A549 (cell line): ENCODE measurements around the gene ZNF654. TPM values are rescaled to one million over a fixed set of nuclear protein-coding genes. Genes with fewer than 3 reads are reported as not detected.

Experiments
- ATAC-seq, 2 experiments: fragments of 200-7000 bp in 1 of 2; fragments of >200 bp in 1 of 2; cut with Nextera tagmentation in 1 of 2; cut with Tn5 transposase in 1 of 2; 3 replicates each; pipeline versions ENCODE4 v1.8.0 to v1.9.1; 2018 to 2020; ENCODE audit warnings: mild to moderate bottlenecking in 1 of 2, moderate library complexity in 1 of 2
- CTCF ChIA-PET: fragments of 300-600 bp; sonication (Branson Sonifier 250); formaldehyde crosslinking; extraction: SDS; loops from one replicate; lab custom pipeline; 2021; ENCODE audit warnings: antibody characterized with exemption, inconsistent platforms; lab: Yijun Ruan, JAX
- POLR2A ChIA-PET: fragments of 350-600 bp; formaldehyde crosslinking; extraction: SDS; loops from one replicate; lab custom pipeline; 2021; ENCODE audit warnings: antibody characterized with exemption, inconsistent platforms; lab: Yijun Ruan, JAX
- DNase-seq, 2 experiments: peaks; one replicate each; pipeline versions ENCODE4 v3.0.0 to v3.0.0-alpha.2; 2011 to 2016; ENCODE audit warnings: low read depth in 1 of 2, low spot score in 1 of 2
- FAIRE-seq: peaks from 2 replicates; lab custom pipeline; 2011; peaks lifted over from hg19 to GRCh38; lab: Jason Lieb, UNC
- H3K27ac ChIP-seq, 2 experiments: fragments of >200 bp; sonication (Bioruptor Twin); formaldehyde crosslinking; 3 replicates each; pipeline ENCODE4 v1.5.1; 2016 to 2017
- H3K4me1 ChIP-seq: fragments of >200 bp; sonication (Bioruptor Twin); formaldehyde crosslinking; 3 replicates; pipeline ENCODE4 v1.6.1; 2016
- H3K4me2 ChIP-seq: fragments of >200 bp; sonication (Bioruptor Twin); formaldehyde crosslinking; 3 replicates; pipeline ENCODE4 v1.6.1; 2016
- H3K4me3 ChIP-seq: fragments of >200 bp; sonication (Bioruptor Twin); formaldehyde crosslinking; 3 replicates; pipeline ENCODE4 v1.5.1; 2016
- H3K9me3 ChIP-seq: fragments of >200 bp; sonication (Bioruptor Twin); formaldehyde crosslinking; 3 replicates; pipeline ENCODE4 v1.6.1; 2016
- CBX8 ChIP-seq: fragments of 200-600 bp; sonication (generic); IDR thresholded peaks from 2 replicates; pipeline ENCODE4 v1.6.1; 2016
- CEBPB ChIP-seq, 2 experiments: fragments of >200 bp in 1 of 2; sonication (Bioruptor Twin) in 1 of 2; formaldehyde crosslinking in 1 of 2; IDR thresholded peaks; 2 replicates each; pipeline ENCODE4 v1.6.1; 2012 to 2016
- CHD2 ChIP-seq: fragments of 150-350 bp; IDR thresholded peaks from 2 replicates; pipeline ENCODE4 v1.6.1; 2014; ENCODE audit warnings: low read length; ENCODE audit not compliant: partially characterized antibody
- CHD4 ChIP-seq: fragments of 200-600 bp; sonication (generic); IDR thresholded peaks from 2 replicates; pipeline ENCODE4 v1.6.1; 2016; ENCODE audit warnings: antibody characterized with exemption, mild to moderate bottlenecking, borderline replicate concordance
- EP300 ChIP-seq, 2 experiments: fragments of >200 bp; sonication (Bioruptor Twin); formaldehyde crosslinking; IDR thresholded peaks; 2 replicates in 1 of 2; 3 replicates in 1 of 2; pipeline ENCODE4 v1.6.1; 2016 to 2017
- ESRRA ChIP-seq: fragments of 150-350 bp; IDR thresholded peaks from 2 replicates; pipeline ENCODE4 v1.6.1; 2014; ENCODE audit warnings: mild to moderate bottlenecking, low read length, borderline replicate concordance
- FOSB ChIP-seq: fragments of 250-450 bp; sonication (Bioruptor Pico); IDR thresholded peaks from 2 replicates; pipeline ENCODE4 v1.5.0; 2020; ENCODE audit warnings: mild to moderate bottlenecking, moderate library complexity
- HDAC2 ChIP-seq: fragments of 200-600 bp; sonication (generic); IDR thresholded peaks from 2 replicates; pipeline ENCODE4 v1.6.1; 2016
- HES2 ChIP-seq: fragments of >200 bp; sonication (Bioruptor Twin); formaldehyde crosslinking; IDR thresholded peaks from 2 replicates; pipeline ENCODE4 v1.6.1; 2016
- HOXB5 ChIP-seq: fragments of 250-450 bp; sonication (Bioruptor Pico); IDR thresholded peaks from 2 replicates; pipeline ENCODE4 v1.5.0; 2020; ENCODE audit warnings: mild to moderate bottlenecking, moderate library complexity
- JUN ChIP-seq, 2 experiments: fragments of >200 bp; sonication (Bioruptor Twin); formaldehyde crosslinking; IDR thresholded peaks; 2 replicates in 1 of 2; 3 replicates in 1 of 2; pipeline ENCODE4 v1.6.1; 2016 to 2017
- NR3C1 ChIP-seq: fragments of >200 bp; sonication (Bioruptor Twin); formaldehyde crosslinking; IDR thresholded peaks from 3 replicates; pipeline ENCODE4 v1.6.1; 2017
- PHF8 ChIP-seq: fragments of 200-600 bp; sonication (generic); IDR thresholded peaks from 2 replicates; pipeline ENCODE4 v1.6.1; 2016; ENCODE audit warnings: low read depth, mild to moderate bottlenecking, antibody characterized with exemption, moderate library complexity, borderline replicate concordance
- POLR2A ChIP-seq: IDR thresholded peaks from 2 replicates; pipeline ENCODE4 v1.6.1; 2012; ENCODE audit warnings: mild to moderate bottlenecking, low read length
- POLR2AphosphoS2 ChIP-seq: conservative IDR thresholded peaks from 2 replicates; pipeline ENCODE4 v1.6.1; 2012; ENCODE audit warnings: low read length, improper control_type of control experiment, inconsistent platforms
- RCOR1 ChIP-seq: fragments of 150-350 bp; IDR thresholded peaks from 2 replicates; pipeline ENCODE4 v1.6.1; 2014; ENCODE audit warnings: antibody characterized with exemption, low read length, low read depth
- SMC3 ChIP-seq: fragments of >200 bp; sonication (Bioruptor Twin); formaldehyde crosslinking; IDR thresholded peaks from 3 replicates; pipeline ENCODE4 v1.6.1; 2018; ENCODE audit warnings: inconsistent platforms
- TFCP2L1 ChIP-seq: fragments of 250-450 bp; sonication (Bioruptor Pico); IDR thresholded peaks from 2 replicates; pipeline ENCODE4 v1.5.0; 2021; ENCODE audit warnings: mild to moderate bottlenecking
- ZSCAN20 ChIP-seq: fragments of 250-450 bp; sonication (Bioruptor Pico); IDR thresholded peaks from 2 replicates; pipeline ENCODE4 v1.8.0; 2022; ENCODE audit warnings: mild to moderate bottlenecking, moderate library complexity
- WGBS: methylation state at CpG from one replicate; pipeline ENCODE4 v1.1.6; 2017; ENCODE audit errors: missing lambda C conversion rate; 5-methylcytosine and 5-hydroxymethylcytosine counted together
- polyA plus RNA-seq, 4 experiments: library from polyadenylated mRNA; depleted of rRNA in 3 of 4; stranded (reverse); fragments of >200 nt; fragmentation: RNase III in 1 of 4; extraction: RNeasy Plus Mini Kit Qiagen cat#74134 plus additional on column Dnase treatment in 1 of 4; gene quantifications; 2 replicates in 3 of 4; 3 replicates in 1 of 4; pipeline ENCODE4 v1.2.3, GENCODE V29; 2011 to 2017
- TF ChIP-seq, protein P1 (sequence below): fragments of 150-350 bp; IDR thresholded peaks from 2 replicates; pipeline ENCODE4 v1.6.1; 2014; ENCODE audit warnings: low read depth, mild to moderate bottlenecking, low read length
- TF ChIP-seq, protein P2 (sequence below): IDR thresholded peaks from 2 replicates; pipeline ENCODE4 v1.6.1; 2012
- TF ChIP-seq, protein P3 (sequence below): IDR thresholded peaks from 2 replicates; pipeline ENCODE4 v1.6.1; 2012

Gene ZNF654
- polyA plus RNA-seq, 2 of the 4 experiments (the other 2 are of a cell fraction) = 3.2 to 4.4 TPM

DNA sequence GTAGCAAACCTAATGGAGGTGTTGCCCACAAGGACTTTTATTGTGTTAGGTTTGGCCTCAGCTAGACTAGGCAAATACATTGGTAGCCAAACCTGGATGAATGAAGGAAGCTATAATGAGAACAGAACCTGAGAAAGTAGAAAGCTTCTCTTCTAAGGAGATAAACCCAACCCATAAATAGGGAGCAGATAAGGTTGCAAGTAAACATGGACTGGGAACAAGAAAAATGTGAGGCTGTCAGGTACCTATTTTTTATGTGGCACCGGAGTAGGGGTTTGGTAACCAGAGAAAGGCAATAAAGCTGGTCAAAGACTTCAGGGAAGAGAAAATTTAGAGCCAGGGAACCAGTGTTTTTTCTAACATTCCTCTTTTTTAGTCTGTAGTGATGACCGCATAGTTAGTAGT is 25.0 kb downstream of the ZNF654 start:
- no peak for ATAC-seq
- no peak overlapping the region for H3K4me2 ChIP-seq
- POLR2A ChIA-PET = no interaction called here
- TF ChIP-seq POLR2A (no peak), RCOR1 (no peak)
- TF ChIP-seq, all 56 proteins: peak for 0
- Histone ChIP-seq H3K4me3 (no peak overlapping the region), H3K4me1 (no peaks in the 10 kb centered on the region), H3K9me3 (no peaks in the 10 kb centered on the region), H3K27ac (no peak overlapping the region)
- WGBS = 98% methylated on average over 2 of the region's 2 CpGs
- FAIRE-seq (no peak), DNase-seq (no peak)
- CTCF ChIA-PET = interaction anchor here (1.0 kb wide), 1 partner anchor 31 kb away, joined by 3 read pairs; no protein-coding TSS in a partner anchor

DNA sequence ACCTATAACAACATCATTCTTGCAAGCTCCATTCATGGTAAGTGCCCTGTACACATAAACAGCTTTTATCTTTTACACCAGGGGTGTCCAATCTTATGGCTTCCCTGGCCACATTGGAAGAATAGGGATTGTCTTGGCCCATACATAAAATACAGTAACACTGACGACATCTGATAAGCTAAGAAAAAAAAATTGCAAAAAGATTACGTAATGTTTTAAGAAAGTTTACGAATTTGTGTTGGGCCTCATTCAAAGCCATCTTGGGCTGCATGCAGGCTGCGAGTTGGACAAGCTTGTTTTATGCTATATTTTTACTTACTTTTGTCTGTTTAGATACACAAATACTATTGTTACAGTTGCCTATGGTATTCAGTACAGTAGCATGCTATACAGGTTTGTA is 31.6 kb downstream of the ZNF654 start:
- CTCF ChIA-PET = interaction anchor here (2.2 kb wide), 1 partner anchor 23 kb away, joined by 13 read pairs; no protein-coding TSS in a partner anchor
- no peak for TF ChIP-seq NR3C1
- no peak for TF ChIP-seq PHF8
- no peak for TF ChIP-seq TFCP2L1 (CRISPR knock-in tag)
- no peak for TF ChIP-seq SMC3
- TF ChIP-seq CHD4 = no peak
- no peak for TF ChIP-seq POLR2AphosphoS2
- TF ChIP-seq EP300 (IDR thresholded peaks at IDR 0.05) = no peak
- TF ChIP-seq CHD2 = no peak
- TF ChIP-seq, protein P1, sequence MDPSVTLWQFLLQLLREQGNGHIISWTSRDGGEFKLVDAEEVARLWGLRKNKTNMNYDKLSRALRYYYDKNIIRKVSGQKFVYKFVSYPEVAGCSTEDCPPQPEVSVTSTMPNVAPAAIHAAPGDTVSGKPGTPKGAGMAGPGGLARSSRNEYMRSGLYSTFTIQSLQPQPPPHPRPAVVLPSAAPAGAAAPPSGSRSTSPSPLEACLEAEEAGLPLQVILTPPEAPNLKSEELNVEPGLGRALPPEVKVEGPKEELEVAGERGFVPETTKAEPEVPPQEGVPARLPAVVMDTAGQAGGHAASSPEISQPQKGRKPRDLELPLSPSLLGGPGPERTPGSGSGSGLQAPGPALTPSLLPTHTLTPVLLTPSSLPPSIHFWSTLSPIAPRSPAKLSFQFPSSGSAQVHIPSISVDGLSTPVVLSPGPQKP = no peak
- TF ChIP-seq RCOR1 = no peak
- no peak for TF ChIP-seq FOSB (CRISPR knock-in tag)
- no peak for TF ChIP-seq HOXB5
- no peak for TF ChIP-seq CBX8
- TF ChIP-seq, all 56 proteins: peak for 0
- ATAC-seq (no peak), FAIRE-seq (no peak), DNase-seq (no peak)
- POLR2A ChIA-PET = no interaction called here
- H3K4me2 ChIP-seq = no peak overlapping the region
- no peaks in the 10 kb centered on the region for H3K9me3 ChIP-seq
- WGBS = 69% methylated on average over 4 of the region's 4 CpGs
- H3K4me3 ChIP-seq = no peak overlapping the region
- no peak overlapping the region for H3K27ac ChIP-seq
- no peaks in the 10 kb centered on the region for H3K4me1 ChIP-seq

DNA sequence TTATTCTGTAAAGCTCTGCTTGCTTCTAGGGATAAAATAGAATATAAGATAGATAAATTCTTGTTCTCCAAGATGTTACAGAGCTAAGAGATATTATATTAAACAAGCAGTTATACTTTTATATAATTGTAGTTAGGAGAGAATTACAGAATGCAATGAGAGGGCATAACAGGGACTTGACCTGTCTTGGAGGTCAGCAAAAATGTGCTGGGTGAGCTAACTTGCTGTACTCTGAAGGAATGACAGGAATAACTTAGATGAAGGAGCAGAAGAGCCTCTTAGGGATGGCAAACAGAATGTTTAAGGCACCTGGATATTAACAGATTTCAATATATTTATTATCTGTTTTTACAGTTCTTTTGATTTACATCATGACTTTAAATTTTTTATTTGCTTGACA is 33.2 kb downstream of the ZNF654 start:
- Histone ChIP-seq H3K27ac (no peak overlapping the region), H3K4me2 (no peak overlapping the region), H3K4me1 (no peaks in the 10 kb centered on the region), H3K9me3 (peaks cover 3% of the 10 kb centered on the region; the same call in 1 of the 3 replicates), H3K4me3 (no peak overlapping the region)
- ChIA-PET POLR2A (no interaction called here), CTCF (interaction anchor here (2.2 kb wide), 1 partner anchor 21 kb away, joined by 13 read pairs; no protein-coding TSS in a partner anchor)
- DNase-seq = no peak
- no peak for ATAC-seq
- no peak for FAIRE-seq
- TF ChIP-seq JUN (IDR thresholded peaks at IDR 0.05) (no peak), HES2 (no peak), HDAC2 (no peak), ZSCAN20 (CRISPR knock-in tag) (no peak), SMC3 (no peak), NR3C1 (no peak)
- TF ChIP-seq, protein P2, sequence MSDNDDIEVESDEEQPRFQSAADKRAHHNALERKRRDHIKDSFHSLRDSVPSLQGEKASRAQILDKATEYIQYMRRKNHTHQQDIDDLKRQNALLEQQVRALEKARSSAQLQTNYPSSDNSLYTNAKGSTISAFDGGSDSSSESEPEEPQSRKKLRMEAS = no peak
- TF ChIP-seq, protein P3, sequence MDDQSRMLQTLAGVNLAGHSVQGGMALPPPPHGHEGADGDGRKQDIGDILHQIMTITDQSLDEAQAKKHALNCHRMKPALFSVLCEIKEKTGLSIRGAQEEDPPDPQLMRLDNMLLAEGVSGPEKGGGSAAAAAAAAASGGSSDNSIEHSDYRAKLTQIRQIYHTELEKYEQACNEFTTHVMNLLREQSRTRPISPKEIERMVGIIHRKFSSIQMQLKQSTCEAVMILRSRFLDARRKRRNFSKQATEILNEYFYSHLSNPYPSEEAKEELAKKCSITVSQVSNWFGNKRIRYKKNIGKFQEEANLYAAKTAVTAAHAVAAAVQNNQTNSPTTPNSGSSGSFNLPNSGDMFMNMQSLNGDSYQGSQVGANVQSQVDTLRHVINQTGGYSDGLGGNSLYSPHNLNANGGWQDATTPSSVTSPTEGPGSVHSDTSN = no peak

- no peak for FAIRE-seq
- Histone ChIP-seq H3K9me3 (peaks cover 3% of the 10 kb centered on the region; the same call in 1 of the 3 replicates), H3K4me3 (no peak overlapping the region), H3K4me2 (no peak overlapping the region), H3K27ac (no peak overlapping the region), H3K4me1 (no peaks in the 10 kb centered on the region)
- WGBS = 91% methylated on average over 1 of the region's 1 CpG
- no peak for TF ChIP-seq ESRRA
- TF ChIP-seq CEBPB (IDR thresholded peaks at IDR 0.05) = no peak
- TF ChIP-seq JUN (IDR thresholded peaks at IDR 0.05) = no peak
- ChIA-PET POLR2A (no interaction called here), CTCF (no interaction called here)
- no peak for DNase-seq
- no peak for ATAC-seq
These were observed 34.2 kb downstream of the ZNF654 start for GRCh38 chr3:88093266-88093665.
